HEK293 (cell line): ENCODE results near the gene PKD2.

Source experiments
- CTCF ChIA-PET: fragments of 350-600 bp; formaldehyde crosslinking; extraction: SDS; loops from one replicate; lab custom pipeline; 2021; ENCODE audit warnings: antibody characterized with exemption; lab: Yijun Ruan, JAX
- POLR2A ChIA-PET: fragments of 300-600 bp; formaldehyde crosslinking; extraction: SDS; loops from one replicate; lab custom pipeline; 2020; ENCODE audit warnings: antibody characterized with exemption, inconsistent platforms; lab: Yijun Ruan, JAX
- H3K27ac ChIP-seq: fragments of 200-500 bp; sonication (Bioruptor generic); 2 replicates; pipeline ENCODE4 v1.5.1; 2014; ENCODE audit warnings: low read depth, low read length, control low read depth, inconsistent platforms; ENCODE audit errors: extremely low read depth
- H3K36me3 ChIP-seq, 2 experiments: fragments of 200-500 bp in 1 of 2; sonication (Bioruptor generic) in 1 of 2; 1 replicate in 1 of 2; 2 replicates in 1 of 2; pipeline ENCODE4 v1.5.1; 2014 to 2017; ENCODE audit warnings: inconsistent platforms in 2 of 2, low read length in 2 of 2; ENCODE audit not compliant: control insufficient read depth in 2 of 2, insufficient read depth in 1 of 2
- H3K4me1 ChIP-seq: fragments of 200-500 bp; sonication (Bioruptor generic); 2 replicates; pipeline ENCODE4 v1.5.1; 2014; ENCODE audit warnings: mild to moderate bottlenecking, low read length, inconsistent platforms; ENCODE audit not compliant: control insufficient read depth, insufficient read depth
- H3K4me3 ChIP-seq: 2 replicates; pipeline ENCODE4 v1.5.1; 2011; ENCODE audit warnings: low read depth, mild to moderate bottlenecking, control low read depth, low read length, moderate library complexity
- H3K9me3 ChIP-seq: fragments of 200-500 bp; sonication (Bioruptor generic); 2 replicates; pipeline ENCODE4 v1.5.1; 2014; ENCODE audit warnings: low read depth, low read length, inconsistent platforms; ENCODE audit not compliant: control insufficient read depth, insufficient read depth
- BCL11A ChIP-seq: fragments of 450-650 bp; formaldehyde crosslinking; IDR thresholded peaks from 2 replicates; pipeline ENCODE4 v1.5.1; 2016; ENCODE audit warnings: low read depth, missing biosample characterization, missing genetic modification characterization
- KLF8 ChIP-seq: fragments of 450-650 bp; formaldehyde crosslinking; IDR thresholded peaks from 2 replicates; pipeline ENCODE4 v1.5.1; 2016; ENCODE audit warnings: missing biosample characterization, missing genetic modification characterization
- MEIS1 ChIP-seq: sonication (generic); formaldehyde crosslinking; IDR thresholded peaks from 2 replicates; pipeline ENCODE4 v1.8.1; 2022; ENCODE audit warnings: missing genetic modification reagents, mild to moderate bottlenecking, borderline replicate concordance
- SCRT2 ChIP-seq: fragments of 450-650 bp; formaldehyde crosslinking; IDR thresholded peaks from 2 replicates; pipeline ENCODE4 v1.5.1; 2016; ENCODE audit warnings: missing biosample characterization, missing genetic modification characterization
- SP2 ChIP-seq: fragments of 450-650 bp; formaldehyde crosslinking; IDR thresholded peaks from 2 replicates; pipeline ENCODE4 v1.5.1; 2016; ENCODE audit warnings: missing biosample characterization, missing genetic modification characterization
- ZBTB20 ChIP-seq: fragments of 450-650 bp; formaldehyde crosslinking; IDR thresholded peaks from 2 replicates; pipeline ENCODE4 v1.5.1; 2016; ENCODE audit warnings: missing biosample characterization, missing genetic modification characterization
- ZBTB21 ChIP-seq: fragments of 450-650 bp; formaldehyde crosslinking; IDR thresholded peaks from 2 replicates; pipeline ENCODE4 v1.5.1; 2017; ENCODE audit warnings: missing biosample characterization, missing genetic modification characterization
- ZBTB6 ChIP-seq: fragments of 450-650 bp; formaldehyde crosslinking; IDR thresholded peaks from 2 replicates; pipeline ENCODE4 v1.5.1; 2017; ENCODE audit warnings: missing biosample characterization, missing genetic modification characterization
- ZIC2 ChIP-seq: fragments of 450-650 bp; formaldehyde crosslinking; IDR thresholded peaks from 2 replicates; pipeline ENCODE4 v1.5.1; 2016; ENCODE audit warnings: missing biosample characterization, missing genetic modification characterization
- ZNF157 ChIP-seq: fragments of 450-650 bp; formaldehyde crosslinking; IDR thresholded peaks from 2 replicates; pipeline ENCODE4 v1.5.1; 2016; ENCODE audit warnings: missing biosample characterization, missing genetic modification characterization
- ZNF280D ChIP-seq: fragments of 450-650 bp; formaldehyde crosslinking; IDR thresholded peaks from 2 replicates; pipeline ENCODE4 v1.5.1; 2016; ENCODE audit warnings: missing biosample characterization, missing genetic modification characterization
- ZNF335 ChIP-seq: fragments of 450-650 bp; formaldehyde crosslinking; conservative IDR thresholded peaks from 2 replicates; pipeline ENCODE4 v1.5.1; 2016; ENCODE audit warnings: missing biosample characterization, missing genetic modification characterization
- ZNF37A ChIP-seq: fragments of 450-650 bp; IDR thresholded peaks from 2 replicates; pipeline ENCODE4 v1.5.1; 2018; ENCODE audit warnings: missing biosample characterization, missing genetic modification characterization
- ZNF416 ChIP-seq: fragments of 450-650 bp; formaldehyde crosslinking; IDR thresholded peaks from 2 replicates; pipeline ENCODE4 v1.5.1; 2016; ENCODE audit warnings: missing biosample characterization, missing genetic modification characterization
- ZNF488 ChIP-seq: fragments of 450-650 bp; formaldehyde crosslinking; IDR thresholded peaks from 2 replicates; pipeline ENCODE4 v1.5.1; 2016; ENCODE audit warnings: missing biosample characterization, missing genetic modification characterization
- ZNF510 ChIP-seq: fragments of 450-650 bp; formaldehyde crosslinking; IDR thresholded peaks from 2 replicates; pipeline ENCODE4 v1.5.1; 2018; ENCODE audit warnings: mild to moderate bottlenecking, missing genetic modification characterization, missing biosample characterization; ENCODE audit not compliant: insufficient replicate concordance
- ZNF529 ChIP-seq: fragments of 450-650 bp; formaldehyde crosslinking; IDR thresholded peaks from 2 replicates; pipeline ENCODE4 v1.5.1; 2017; ENCODE audit warnings: missing genetic modification characterization, missing biosample characterization; ENCODE audit not compliant: insufficient replicate concordance
- ZNF549 ChIP-seq: fragments of 450-650 bp; IDR thresholded peaks from 2 replicates; pipeline ENCODE4 v1.5.1; 2018; ENCODE audit warnings: missing biosample characterization, missing genetic modification characterization, mild to moderate bottlenecking, inconsistent platforms, moderate library complexity
- ZNF580 ChIP-seq: fragments of 450-650 bp; formaldehyde crosslinking; IDR thresholded peaks from 2 replicates; pipeline ENCODE4 v1.5.1; 2016; ENCODE audit warnings: missing biosample characterization, missing genetic modification characterization
- ZNF747 ChIP-seq: fragments of 450-650 bp; formaldehyde crosslinking; IDR thresholded peaks from 2 replicates; pipeline ENCODE4 v1.5.1; 2016; ENCODE audit warnings: missing biosample characterization, missing genetic modification characterization
- ZNF792 ChIP-seq: fragments of 450-650 bp; formaldehyde crosslinking; IDR thresholded peaks from 2 replicates; pipeline ENCODE4 v1.5.1; 2016; ENCODE audit warnings: missing biosample characterization, missing genetic modification characterization
- ZNF837 ChIP-seq: fragments of 450-650 bp; formaldehyde crosslinking; IDR thresholded peaks from 2 replicates; pipeline ENCODE4 v1.5.1; 2016; ENCODE audit warnings: missing biosample characterization, missing genetic modification characterization

PKD2 gene

GRCh38 chr4:87965501-87965975 lies 41.9 kb upstream of the PKD2 start:
- Histone ChIP-seq H3K4me1 (no peaks in the 10 kb centered on the region; the same call in 1 of the 2 replicates), H3K9me3 (no peaks in the 10 kb centered on the region), H3K4me3 (no peak overlapping the region), H3K36me3 (no peaks in the 10 kb centered on the region), H3K27ac (no peak overlapping the region)
- ChIA-PET CTCF (no interaction called here), POLR2A (no interaction called here)
- no peak for TF ChIP-seq ZNF157 (tag by site-specific recombination)
- no peak for TF ChIP-seq ZNF529 (tag by site-specific recombination)
- no peak for TF ChIP-seq ZNF792 (tag by site-specific recombination)

- CTCF ChIA-PET = no interaction called here
- no peaks in the 10 kb centered on the region for H3K9me3 ChIP-seq
- TF ChIP-seq SP2 (no peak), ZNF280D (no peak), ZBTB20 (tag by site-specific recombination) (no peak), ZNF416 (tag by site-specific recombination) (no peak), ZNF37A (tag by site-specific recombination) (no peak), BCL11A (no peak), ZIC2 (no peak), ZBTB21 (tag by site-specific recombination) (no peak), ZNF510 (tag by site-specific recombination) (no peak), ZNF549 (no peak), SCRT2 (no peak), KLF8 (tag by site-specific recombination) (no peak), ZNF747 (tag by site-specific recombination) (no peak), ZNF488 (tag by site-specific recombination) (no peak), ZBTB6 (no peak), MEIS1 (CRISPR knock-in tag) (no peak), ZNF157 (tag by site-specific recombination) (no peak), ZNF335 (tag by site-specific recombination) (no peak), ZNF580 (no peak), ZNF837 (tag by site-specific recombination) (no peak)
- TF ChIP-seq, all 188 proteins: peak for 0
- H3K36me3 ChIP-seq = no peaks in the 10 kb centered on the region
- POLR2A ChIA-PET = no interaction called here
- no peak overlapping the region for H3K27ac ChIP-seq
- no peak overlapping the region for H3K4me3 ChIP-seq
- no peaks in the 10 kb centered on the region; the same call in 1 of the 2 replicates for H3K4me1 ChIP-seq
These were observed 41.3 kb upstream of the PKD2 start for GRCh38 chr4:87966095-87966496.
